Fibroblast of the aortic adventitia (primary cell): ENCODE data around the gene KDM4E. TPM values are rescaled to one million over a fixed set of nuclear protein-coding genes. Genes with fewer than 3 reads are reported as not detected.

Experiments
- DNase-seq: peaks from one replicate; pipeline ENCODE4 v3.0.0-alpha.2; 2010; ENCODE audit warnings: low read depth
- H3K4me3 ChIP-seq: 2 replicates; pipeline ENCODE4 v1.5.1; 2011; ENCODE audit warnings: low read depth, mild to moderate bottlenecking, control low read depth, low read length, moderate library complexity
- CTCF ChIP-seq: IDR thresholded peaks from 2 replicates; pipeline ENCODE4 v1.5.1; 2011; ENCODE audit warnings: mild to moderate bottlenecking, low read length, control low read depth, inconsistent platforms; ENCODE audit not compliant: insufficient read depth
- total RNA-seq: library from RNA; depleted of rRNA; stranded (reverse); fragments of >200 nt; gene quantifications from 2 replicates; pipeline ENCODE4 v1.2.3, GENCODE V29; 2012; ENCODE audit warnings: low replicate concordance

KDM4E gene
- total RNA-seq, 1 donor: not detected

- no peak for TF ChIP-seq CTCF
- no peak for DNase-seq
- H3K4me3 ChIP-seq: no peak overlapping the region
These were observed 25.6 kb downstream of the KDM4E start for GRCh38 chr11:95050595-95051202.

GRCh38 chr11:95054356-95054755, 29.3 kb downstream of the KDM4E start:
- H3K4me3 ChIP-seq: no peak overlapping the region
- no peak for DNase-seq
- no peak for TF ChIP-seq CTCF

GRCh38 chr11:95055283-95055897, 30.3 kb downstream of the KDM4E start:
- H3K4me3 ChIP-seq: no peak overlapping the region
- no peak for TF ChIP-seq CTCF
- no peak for DNase-seq

- DNase-seq: no peak
- no peak for TF ChIP-seq CTCF
- H3K4me3 ChIP-seq: no peak overlapping the region
These were observed 32.9 kb downstream of the KDM4E start for GRCh38 chr11:95057959-95058358.

- no peak overlapping the region for H3K4me3 ChIP-seq
- TF ChIP-seq CTCF: no peak
- DNase-seq: no peak
These were observed 33.6 kb downstream of the KDM4E start for GRCh38 chr11:95058621-95059020.

- no peak for TF ChIP-seq CTCF
- no peak for DNase-seq
- H3K4me3 ChIP-seq: no peak overlapping the region
These were observed 34.0 kb downstream of the KDM4E start for GRCh38 chr11:95059046-95059445.

GRCh38 chr11:95065336-95065735, 40.3 kb downstream of the KDM4E start:
- no peak for DNase-seq
- no peak for TF ChIP-seq CTCF
- H3K4me3 ChIP-seq: no peak overlapping the region
